GM12801 (cell line): ENCODE measurements around the gene SLC19A3.

ENCODE experiments used
- CTCF ChIP-seq: IDR thresholded peaks from one replicate; pipeline ENCODE4 v1.5.1; 2011; ENCODE audit warnings: control low read depth; ENCODE audit not compliant: insufficient read length; ENCODE audit errors: extremely low read depth

SLC19A3 gene

GRCh38 chr2:227717687-227718567 lies at the start of gene SLC19A3:
Gene SLC19A3, minus strand, starts transcription at chr2:227718028. Its CDS starts 15,710 bp downstream, at chr2:227702318.
- no peak for TF ChIP-seq CTCF

GRCh38 chr2:227766373-227766883 lies 48.6 kb upstream of the SLC19A3 start:
- no peak for TF ChIP-seq CTCF

DNA sequence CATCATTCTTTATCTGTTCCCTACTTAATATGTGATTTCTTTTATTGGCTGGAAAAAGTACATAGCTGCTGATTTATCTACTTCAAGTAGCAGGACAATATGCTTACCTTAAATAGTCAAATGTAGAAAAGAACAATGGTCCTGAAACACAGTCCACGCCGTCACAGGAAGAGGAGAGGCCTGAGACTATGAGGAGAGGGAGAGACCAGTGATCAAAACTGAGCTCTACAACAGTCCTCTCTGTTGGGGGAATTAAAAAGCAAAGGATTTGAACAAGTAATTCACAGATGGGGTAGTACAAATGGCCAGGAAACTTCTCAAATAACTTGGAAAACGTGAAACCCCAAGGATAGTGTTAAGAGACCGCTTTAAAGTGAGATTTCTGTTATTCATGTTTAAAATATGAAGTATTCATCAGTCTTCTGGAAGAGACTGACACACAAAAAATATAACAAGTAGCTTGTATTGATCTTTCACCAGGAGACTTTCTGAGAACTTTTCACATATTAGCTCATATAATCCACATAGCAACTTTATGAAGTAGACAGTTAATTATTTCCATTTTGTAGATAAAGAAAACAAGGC lies 48.1 kb upstream of the SLC19A3 start:
- TF ChIP-seq CTCF = no peak

- no peak for TF ChIP-seq CTCF
Observed at GRCh38 chr2:227761740-227762476, 44.1 kb upstream of the SLC19A3 start.

GRCh38 chr2:227759411-227760118 lies 41.7 kb upstream of the SLC19A3 start:
- TF ChIP-seq CTCF = no peak

- no peak for TF ChIP-seq CTCF
Observed at GRCh38 chr2:227748079-227748478, 30.3 kb upstream of the SLC19A3 start.
